ENCODE results near the gene UTP20.

UTP20 gene

DNA sequence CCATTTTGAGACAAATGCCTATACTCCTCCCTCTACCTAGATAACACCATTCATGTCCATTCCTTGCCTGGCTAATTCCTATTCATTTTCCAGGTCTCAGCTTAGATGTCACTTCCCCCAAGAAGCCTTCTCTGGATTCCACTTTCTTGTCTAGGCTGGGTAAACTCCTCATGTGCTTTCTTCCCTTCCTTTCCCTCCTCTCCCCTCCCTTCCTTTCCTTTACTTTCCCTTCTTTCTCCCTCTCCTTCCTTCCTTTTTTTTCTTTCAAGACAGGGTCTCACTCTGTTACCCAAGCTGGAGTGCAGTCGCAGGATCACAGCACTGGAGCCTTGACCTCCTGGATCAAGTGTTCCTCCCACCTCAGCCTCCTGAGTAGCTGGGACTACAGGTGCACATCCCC lies 3.5 kb upstream of the UTP20 start:
- Histone ChIP-seq H3K9me3 (ENCODE audit: insufficient read depth, low read length, severe bottlenecking) (no peaks in the 10 kb centered on the region), H3K27me3 (ENCODE audit: insufficient read depth, low read length, poor library complexity) (peaks cover 7% of the 10 kb centered on the region), H3K27ac (ENCODE audit: low read length) (no peak overlapping the region), H3K36me3 (ENCODE audit: insufficient read depth, low read length) (no peaks in the 10 kb centered on the region), H2AFZ (ENCODE audit: low read depth, low read length) (no peak overlapping the region), H4K20me1 (ENCODE audit: insufficient read depth, low read length) (no peaks in the 10 kb centered on the region), H3K4me1 (ENCODE audit: insufficient read depth, low read length) (peaks cover 14% of the 10 kb centered on the region; the same call in 1 of the 2 replicates), H3K4me2 (ENCODE audit: insufficient read depth, low read length) (no peak overlapping the region), H3K9ac (ENCODE audit: low read depth, low read length) (no peak overlapping the region), H3K4me3 (ENCODE audit: low read depth in 1 of 2, low read length in 2 of 2) (no peak overlapping the region), H3K79me2 (ENCODE audit: insufficient read depth, low read length) (peaks cover 15% of the 10 kb centered on the region)
- TF ChIP-seq, protein P1, sequence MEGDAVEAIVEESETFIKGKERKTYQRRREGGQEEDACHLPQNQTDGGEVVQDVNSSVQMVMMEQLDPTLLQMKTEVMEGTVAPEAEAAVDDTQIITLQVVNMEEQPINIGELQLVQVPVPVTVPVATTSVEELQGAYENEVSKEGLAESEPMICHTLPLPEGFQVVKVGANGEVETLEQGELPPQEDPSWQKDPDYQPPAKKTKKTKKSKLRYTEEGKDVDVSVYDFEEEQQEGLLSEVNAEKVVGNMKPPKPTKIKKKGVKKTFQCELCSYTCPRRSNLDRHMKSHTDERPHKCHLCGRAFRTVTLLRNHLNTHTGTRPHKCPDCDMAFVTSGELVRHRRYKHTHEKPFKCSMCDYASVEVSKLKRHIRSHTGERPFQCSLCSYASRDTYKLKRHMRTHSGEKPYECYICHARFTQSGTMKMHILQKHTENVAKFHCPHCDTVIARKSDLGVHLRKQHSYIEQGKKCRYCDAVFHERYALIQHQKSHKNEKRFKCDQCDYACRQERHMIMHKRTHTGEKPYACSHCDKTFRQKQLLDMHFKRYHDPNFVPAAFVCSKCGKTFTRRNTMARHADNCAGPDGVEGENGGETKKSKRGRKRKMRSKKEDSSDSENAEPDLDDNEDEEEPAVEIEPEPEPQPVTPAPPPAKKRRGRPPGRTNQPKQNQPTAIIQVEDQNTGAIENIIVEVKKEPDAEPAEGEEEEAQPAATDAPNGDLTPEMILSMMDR (IDR thresholded peaks at IDR 0.05; ENCODE audit: borderline replicate concordance, extremely low read depth, low read length, poor library complexity, severe bottlenecking): no peak
- TF ChIP-seq EZH2 (IDR thresholded peaks at IDR 0.05; ENCODE audit: borderline replicate concordance, low read depth, low read length, severe bottlenecking): no peak
- ATAC-seq (ENCODE audit: insufficient read depth, low read depth) (no peak), DNase-seq (no peak)

DNA sequence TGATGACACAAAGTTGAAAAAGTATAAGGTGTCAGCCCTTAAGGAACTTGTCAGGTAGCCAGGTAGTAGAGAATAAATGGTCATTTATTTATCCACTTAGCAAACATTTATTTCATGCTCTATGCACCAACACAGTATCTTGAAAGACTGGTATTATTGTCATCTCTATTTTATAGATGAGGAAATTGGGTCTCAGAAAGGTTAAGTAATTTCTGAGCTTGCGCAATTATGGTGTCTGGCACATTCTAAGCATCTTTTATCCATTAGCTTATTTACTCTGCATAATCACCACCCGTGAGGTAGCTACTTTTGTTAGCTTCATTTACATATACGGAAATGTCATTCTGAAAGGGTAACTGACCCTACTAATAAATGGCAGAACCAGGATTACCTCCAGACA lies 2.5 kb upstream of the UTP20 start:
- Histone ChIP-seq H3K27me3 (ENCODE audit: insufficient read depth, low read length, poor library complexity) (peaks cover 7% of the 10 kb centered on the region), H3K36me3 (ENCODE audit: insufficient read depth, low read length) (peaks cover 10% of the 10 kb centered on the region), H3K79me2 (ENCODE audit: insufficient read depth, low read length) (peaks cover 16% of the 10 kb centered on the region), H3K9me3 (ENCODE audit: insufficient read depth, low read length, severe bottlenecking) (no peaks in the 10 kb centered on the region), H2AFZ (ENCODE audit: low read depth, low read length) (no peak overlapping the region), H3K9ac (ENCODE audit: low read depth, low read length) (no peak overlapping the region), H4K20me1 (ENCODE audit: insufficient read depth, low read length) (no peaks in the 10 kb centered on the region), H3K4me3 (ENCODE audit: low read depth in 1 of 2, low read length in 2 of 2) (no peak overlapping the region), H3K27ac (ENCODE audit: low read length) (no peak overlapping the region), H3K4me2 (ENCODE audit: insufficient read depth, low read length) (no peak overlapping the region), H3K4me1 (ENCODE audit: insufficient read depth, low read length) (peaks cover 22% of the 10 kb centered on the region; the same call in 1 of the 2 replicates)
- no peak for DNase-seq
- ATAC-seq (ENCODE audit: insufficient read depth, low read depth): no peak
- TF ChIP-seq EZH2 (IDR thresholded peaks at IDR 0.05; ENCODE audit: borderline replicate concordance, low read depth, low read length, severe bottlenecking): no peak
- TF ChIP-seq, protein P1 (IDR thresholded peaks at IDR 0.05; ENCODE audit: borderline replicate concordance, extremely low read depth, low read length, poor library complexity, severe bottlenecking): no peak

DNA sequence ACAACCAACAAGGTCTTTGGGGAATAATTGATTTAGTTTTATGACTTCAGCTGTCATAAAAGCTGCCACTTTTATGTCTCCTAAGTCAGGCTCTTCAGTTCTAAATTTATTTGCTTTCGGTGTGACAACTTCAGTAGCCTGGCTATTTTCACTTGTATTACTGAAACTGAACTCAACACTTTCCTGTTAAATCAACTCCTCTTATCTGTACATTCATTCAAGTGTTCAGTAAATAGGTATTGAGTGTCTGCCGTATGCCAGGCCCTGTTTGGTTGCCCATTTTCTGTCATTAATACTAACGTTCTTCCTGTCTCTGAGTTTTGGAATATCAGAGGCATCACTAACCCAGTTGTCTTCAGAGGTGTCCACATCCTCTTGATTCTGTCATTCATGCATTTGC lies 7.5 kb downstream of the UTP20 start:
- Histone ChIP-seq H3K27ac (ENCODE audit: low read length) (no peak overlapping the region), H3K36me3 (ENCODE audit: insufficient read depth, low read length) (peaks cover 81% of the 10 kb centered on the region), H3K27me3 (ENCODE audit: insufficient read depth, low read length, poor library complexity) (no peaks in the 10 kb centered on the region), H3K4me3 (ENCODE audit: low read depth in 1 of 2, low read length in 2 of 2) (no peak overlapping the region), H3K9me3 (ENCODE audit: insufficient read depth, low read length, severe bottlenecking) (no peaks in the 10 kb centered on the region), H4K20me1 (ENCODE audit: insufficient read depth, low read length) (no peaks in the 10 kb centered on the region), H3K79me2 (ENCODE audit: insufficient read depth, low read length) (peaks cover 12% of the 10 kb centered on the region; the same call in 1 of the 2 replicates), H3K9ac (ENCODE audit: low read depth, low read length) (no peak overlapping the region), H2AFZ (ENCODE audit: low read depth, low read length) (no peak overlapping the region), H3K4me1 (ENCODE audit: insufficient read depth, low read length) (no peaks in the 10 kb centered on the region; the same call in 1 of the 2 replicates), H3K4me2 (ENCODE audit: insufficient read depth, low read length) (no peak overlapping the region)
- no peak for ATAC-seq (ENCODE audit: insufficient read depth, low read depth)
- no peak for TF ChIP-seq EZH2 (IDR thresholded peaks at IDR 0.05; ENCODE audit: borderline replicate concordance, low read depth, low read length, severe bottlenecking)
- TF ChIP-seq, protein P1 (IDR thresholded peaks at IDR 0.05; ENCODE audit: borderline replicate concordance, extremely low read depth, low read length, poor library complexity, severe bottlenecking): no peak
- DNase-seq: no peak

DNA sequence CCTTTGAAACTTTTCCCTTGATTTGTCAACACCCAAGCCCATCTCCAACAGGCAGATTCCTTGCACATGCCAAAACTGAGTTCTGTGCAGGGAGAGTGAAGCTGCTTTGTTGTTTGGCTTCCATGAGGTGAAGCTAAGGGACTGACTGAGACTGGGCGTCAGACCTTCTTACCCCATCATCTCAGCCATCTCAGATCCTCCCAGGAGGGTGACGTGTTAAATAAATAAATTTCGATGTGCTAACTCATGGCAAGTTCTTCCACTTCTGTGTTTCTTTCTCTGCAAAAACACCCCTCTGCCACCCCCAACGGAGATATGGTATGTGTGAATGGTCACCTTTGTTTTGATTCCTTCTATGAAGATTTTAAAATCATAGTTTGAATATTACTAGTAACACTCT lies 17.8 kb downstream of the UTP20 start:
- TF ChIP-seq, protein P1 (IDR thresholded peaks at IDR 0.05; ENCODE audit: borderline replicate concordance, extremely low read depth, low read length, poor library complexity, severe bottlenecking): no peak
- no peak for TF ChIP-seq EZH2 (IDR thresholded peaks at IDR 0.05; ENCODE audit: borderline replicate concordance, low read depth, low read length, severe bottlenecking)
- H3K9me3 ChIP-seq (ENCODE audit: insufficient read depth, low read length, severe bottlenecking): no peaks in the 10 kb centered on the region
- H2AFZ ChIP-seq (ENCODE audit: low read depth, low read length): no peak overlapping the region
- H3K27me3 ChIP-seq (ENCODE audit: insufficient read depth, low read length, poor library complexity): no peaks in the 10 kb centered on the region
- DNase-seq: no peak
- H3K4me2 ChIP-seq (ENCODE audit: insufficient read depth, low read length): no peak overlapping the region
- H4K20me1 ChIP-seq (ENCODE audit: insufficient read depth, low read length): no peaks in the 10 kb centered on the region
- no peak for ATAC-seq (ENCODE audit: insufficient read depth, low read depth)
- no peaks in the 10 kb centered on the region for H3K4me1 ChIP-seq (ENCODE audit: insufficient read depth, low read length)
- H3K27ac ChIP-seq (ENCODE audit: low read length): no peak overlapping the region
- no peaks in the 10 kb centered on the region for H3K79me2 ChIP-seq (ENCODE audit: insufficient read depth, low read length)
- no peak overlapping the region for H3K9ac ChIP-seq (ENCODE audit: low read depth, low read length)
- no peak overlapping the region for H3K4me3 ChIP-seq (ENCODE audit: low read depth in 1 of 2, low read length in 2 of 2)
- peaks cover 63% of the 10 kb centered on the region for H3K36me3 ChIP-seq (ENCODE audit: insufficient read depth, low read length)
